ENCODE data around the gene EHD4.

The EHD4 gene

GRCh38 chr15:41881086-41881485 lies 91.3 kb downstream of the EHD4 start:
- no peak for DNase-seq (ENCODE audit: low read depth, low spot score)

- DNase-seq (ENCODE audit: low read depth, low spot score) = no peak
Observed at GRCh38 chr15:41880156-41880877, 92.0 kb downstream of the EHD4 start.

GRCh38 chr15:41879321-41879845 lies 93.0 kb downstream of the EHD4 start:
- DNase-seq (ENCODE audit: low read depth, low spot score) = no peak

- DNase-seq (ENCODE audit: low read depth, low spot score) = no peak
Observed at GRCh38 chr15:41878355-41878699, 94.0 kb downstream of the EHD4 start.

DNA sequence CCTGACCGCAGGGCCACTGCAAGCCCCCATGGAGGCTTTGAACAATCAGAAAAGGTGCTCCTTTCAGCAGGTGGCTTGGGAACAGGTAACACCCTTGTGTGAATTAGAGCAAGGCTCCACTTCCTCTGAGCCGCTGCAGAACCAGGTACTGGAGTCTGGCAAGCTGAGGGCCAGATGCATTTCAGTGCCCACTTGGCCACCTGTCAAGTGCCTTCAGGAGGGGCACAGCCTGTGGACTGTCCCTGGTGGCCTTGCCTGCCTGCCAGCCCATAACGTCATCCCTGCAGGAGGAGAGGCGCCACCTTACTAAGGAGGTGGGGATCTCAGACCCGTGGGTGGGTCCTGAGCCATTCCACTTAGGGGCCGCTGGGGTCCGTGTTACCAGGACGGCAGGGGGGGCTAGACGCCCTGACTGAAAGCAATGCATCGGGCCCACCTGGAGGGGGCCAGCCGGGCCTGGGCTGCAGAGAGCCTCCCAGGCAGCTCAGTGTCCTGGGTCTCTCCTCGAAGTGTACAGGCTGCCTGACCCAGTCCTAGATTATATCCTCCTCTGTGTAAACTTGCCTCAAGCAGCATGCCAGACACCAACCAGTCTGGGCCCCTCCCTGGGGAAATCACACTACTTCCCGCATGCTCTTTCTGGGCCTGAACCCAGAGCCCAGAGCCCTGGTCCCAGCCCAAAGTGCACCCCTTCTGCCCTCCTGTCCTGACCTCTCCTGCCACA lies 94.6 kb downstream of the EHD4 start:
- no peak for DNase-seq (ENCODE audit: low read depth, low spot score)

GRCh38 chr15:41876689-41877088 lies 95.7 kb downstream of the EHD4 start:
- DNase-seq (ENCODE audit: low read depth, low spot score) = no peak

GRCh38 chr15:41876007-41876406 lies 96.3 kb downstream of the EHD4 start:
- no peak for DNase-seq (ENCODE audit: low read depth, low spot score)

DNA sequence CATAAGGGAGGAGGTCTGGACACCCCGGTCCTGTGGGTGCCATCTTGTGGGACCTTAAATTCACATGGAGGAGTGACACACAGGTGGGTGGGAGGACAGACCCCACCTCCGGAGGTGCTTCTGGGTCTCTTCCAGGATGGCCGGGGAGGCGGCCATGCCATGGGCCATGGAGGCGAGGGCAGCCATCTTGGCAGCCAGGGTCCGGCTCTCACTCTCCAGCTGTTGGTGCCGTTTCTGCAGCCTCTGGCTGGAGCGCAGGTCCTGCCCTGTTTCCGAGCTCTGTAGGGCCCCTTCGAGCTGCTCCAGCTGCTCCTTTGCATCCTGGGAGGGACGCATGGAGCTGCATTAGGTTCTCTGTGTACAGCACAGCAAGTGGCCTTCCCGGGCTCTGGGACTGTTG lies 97.6 kb downstream of the EHD4 start:
- DNase-seq (ENCODE audit: low read depth, low spot score) = no peak

DNA sequence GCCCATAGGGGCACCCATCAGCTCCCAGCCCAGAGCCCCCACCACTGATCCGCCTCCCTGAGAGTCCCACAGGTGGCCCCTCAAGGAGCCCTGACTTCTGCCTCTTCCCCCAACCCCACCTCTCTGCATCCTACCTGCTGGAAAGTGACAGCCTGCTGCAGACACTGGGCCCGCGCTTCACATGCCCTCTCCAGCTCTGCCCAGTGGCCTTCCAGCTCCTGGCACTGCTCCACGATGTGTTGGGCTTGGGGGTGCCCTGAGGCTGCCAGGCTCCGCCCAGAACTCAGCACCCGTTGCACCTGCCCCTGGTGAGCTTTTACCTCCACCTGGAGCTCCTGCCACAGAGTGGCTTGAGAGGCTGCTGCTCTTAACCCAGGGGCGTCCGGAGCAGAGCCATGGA lies 98.6 kb downstream of the EHD4 start:
- no peak for DNase-seq (ENCODE audit: low read depth, low spot score)

GRCh38 chr15:41872166-41872747 lies 100.1 kb downstream of the EHD4 start:
- DNase-seq (ENCODE audit: low read depth, low spot score) = no peak

GRCh38 chr15:41871175-41871905 lies 101.0 kb downstream of the EHD4 start:
- DNase-seq (ENCODE audit: low read depth, low spot score) = no peak

GRCh38 chr15:41870689-41871081 lies 101.7 kb downstream of the EHD4 start:
- no peak for DNase-seq (ENCODE audit: low read depth, low spot score)

DNA sequence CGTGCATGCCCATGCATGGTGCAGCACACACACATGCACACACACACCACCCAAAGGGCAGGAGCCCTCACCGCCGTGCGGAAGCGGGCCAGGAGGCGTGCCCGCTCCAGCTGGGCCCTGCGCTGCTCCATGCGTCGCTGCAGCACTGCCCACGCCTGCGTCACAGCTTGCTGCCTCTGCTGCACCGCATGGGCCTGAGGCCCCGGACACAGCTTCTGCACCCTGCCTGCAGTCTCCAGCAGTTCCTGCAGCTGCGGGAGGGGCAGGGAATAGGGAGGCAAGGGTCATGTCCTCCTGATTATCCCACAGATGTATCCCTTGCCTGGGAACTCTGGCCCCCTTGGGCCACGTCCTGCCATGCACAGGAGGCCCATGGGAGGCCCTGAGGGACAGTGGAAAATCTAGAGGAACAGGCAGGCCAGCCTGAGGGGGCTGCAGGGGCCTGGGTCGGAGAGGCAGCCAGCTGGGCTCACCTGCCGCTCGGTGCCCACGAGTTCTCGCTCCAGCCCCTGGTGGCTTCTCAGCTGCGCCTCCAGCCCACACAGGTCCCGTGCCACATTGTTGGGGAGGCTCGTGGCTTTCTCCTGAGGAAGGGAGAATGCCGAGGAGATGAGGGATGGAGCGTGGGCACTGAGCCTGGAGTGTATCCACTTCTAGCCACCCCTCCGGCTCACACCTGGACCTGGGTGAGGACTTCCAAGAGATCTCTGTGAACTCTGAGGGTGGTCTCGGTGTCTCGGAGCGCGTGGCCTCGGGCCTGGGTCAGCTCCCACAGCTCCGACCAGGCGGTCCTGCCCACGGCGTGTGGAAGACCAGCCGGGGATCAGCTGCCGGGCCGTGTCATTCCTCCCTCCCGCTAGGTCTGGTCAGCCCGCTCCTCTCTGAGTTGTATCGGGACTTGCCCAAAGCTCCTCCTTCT lies 102.3 kb downstream of the EHD4 start:
- DNase-seq (ENCODE audit: low read depth, low spot score) = no peak

DNA sequence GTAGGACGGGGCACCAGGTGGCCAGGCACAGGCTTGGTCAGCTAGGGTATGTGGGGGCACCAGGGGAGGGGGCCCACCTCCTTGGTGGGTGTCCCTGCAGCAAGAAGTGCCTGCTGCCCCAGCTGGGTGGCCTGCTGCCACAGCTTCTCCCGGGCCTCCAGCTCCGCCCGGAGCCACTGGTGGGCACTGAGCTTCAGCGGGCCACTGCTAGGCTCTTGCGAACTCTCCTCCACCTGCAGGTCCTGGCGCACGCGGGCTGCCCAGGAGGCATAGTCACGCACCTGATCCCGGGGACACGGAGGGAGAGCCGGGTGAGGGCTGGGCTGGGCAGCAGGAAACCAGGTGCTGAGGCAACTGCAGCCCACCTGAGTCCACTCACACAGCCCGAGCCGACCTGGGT lies 104.0 kb downstream of the EHD4 start:
- DNase-seq (ENCODE audit: low read depth, low spot score) = no peak

DNA sequence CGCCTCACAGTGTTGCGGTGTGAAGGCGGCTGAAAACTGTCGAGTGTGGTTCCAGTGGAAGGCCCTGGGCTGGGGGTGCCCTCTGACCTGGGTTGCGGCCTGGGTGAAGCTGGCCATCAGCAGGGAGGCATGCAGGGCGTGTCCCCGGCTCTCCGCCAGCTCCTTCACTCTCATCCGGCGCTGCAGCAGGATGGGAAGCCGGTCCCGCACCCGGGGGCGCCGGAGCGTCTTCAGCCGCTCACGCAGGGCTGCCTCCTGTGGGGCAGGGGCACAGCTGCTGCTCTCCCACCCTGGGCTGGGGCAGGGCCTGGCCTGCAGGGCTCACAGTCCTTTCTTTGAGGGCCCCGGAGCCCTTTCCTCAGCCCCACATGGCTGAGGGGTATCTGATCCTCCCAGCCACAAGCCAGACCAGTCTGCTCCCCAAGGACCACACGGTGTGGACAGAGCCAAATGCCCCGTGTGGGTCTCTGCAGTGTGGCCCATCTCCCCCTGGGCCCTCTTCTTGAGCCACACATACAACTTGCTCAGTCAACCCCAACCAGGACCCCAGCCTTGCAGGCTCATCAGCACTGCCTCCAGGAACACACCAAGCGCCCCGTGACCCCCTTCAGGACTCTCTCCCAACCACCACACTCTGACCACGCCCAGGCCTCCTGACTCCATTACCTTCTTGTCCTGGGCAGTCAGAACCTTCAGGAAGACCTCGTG lies 105.3 kb downstream of the EHD4 start:
- no peak for DNase-seq (ENCODE audit: low read depth, low spot score)

- no peak for DNase-seq (ENCODE audit: low read depth, low spot score)
Observed at GRCh38 chr15:41866263-41866703, 106.1 kb downstream of the EHD4 start.

DNA sequence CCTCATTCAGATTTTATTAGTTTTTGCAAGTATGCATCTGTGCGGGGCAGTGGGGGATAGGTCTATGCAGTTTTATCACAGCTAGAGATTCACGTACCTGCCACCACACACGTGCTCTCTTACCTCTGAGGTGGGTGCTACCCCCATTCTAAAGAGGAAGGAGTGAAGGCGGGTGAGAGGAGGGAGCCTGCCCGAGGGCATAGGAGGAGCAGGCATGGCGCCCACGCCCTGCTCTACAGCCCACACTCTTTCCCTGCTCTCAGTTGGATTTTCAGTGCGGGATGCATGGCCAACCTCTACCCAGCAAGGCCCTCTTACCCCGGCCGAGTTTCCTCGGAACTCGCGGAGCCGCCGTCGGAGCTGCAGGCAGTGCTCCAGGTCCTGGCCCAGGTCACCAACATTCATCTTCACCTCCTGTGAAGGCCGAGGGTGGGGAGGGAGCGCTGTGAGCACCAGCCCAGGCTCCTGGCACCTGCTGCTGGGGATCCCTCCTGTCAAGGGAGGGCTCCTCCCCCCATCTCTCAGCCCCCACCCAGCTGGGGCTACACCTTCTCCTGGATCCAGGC lies 106.8 kb downstream of the EHD4 start:
- DNase-seq (ENCODE audit: low read depth, low spot score) = no peak

DNA sequence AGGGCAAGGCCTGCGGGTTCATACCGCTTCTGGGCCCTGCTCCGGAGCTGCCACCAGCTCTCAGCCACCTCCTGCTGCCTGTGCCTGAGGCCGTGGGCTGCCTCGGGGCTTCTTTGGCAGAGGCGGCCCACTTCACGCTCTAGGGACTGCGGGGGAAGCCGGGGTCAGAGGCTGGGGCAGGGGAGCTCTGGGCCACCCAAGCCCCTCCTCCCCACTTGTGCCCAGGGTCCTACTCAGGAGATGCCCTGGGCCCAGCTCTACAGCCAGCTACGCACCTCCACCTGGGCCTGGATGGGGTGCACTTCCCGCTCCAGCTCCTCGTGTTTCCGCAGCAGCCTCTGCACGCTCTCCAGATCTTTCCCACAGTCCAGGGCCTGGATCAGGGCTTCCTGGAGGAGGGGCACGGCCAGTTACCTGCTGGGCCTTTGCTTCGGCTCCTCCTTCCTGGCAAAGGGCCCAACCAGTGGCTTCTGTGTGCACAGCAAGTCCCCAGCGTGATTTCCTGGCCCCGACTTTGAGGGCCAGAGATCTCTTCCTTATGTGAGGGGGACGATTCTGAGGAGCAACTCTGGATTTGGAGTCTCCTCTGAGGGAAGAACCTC lies 109.7 kb downstream of the EHD4 start:
- no peak for DNase-seq (ENCODE audit: low read depth, low spot score)

GRCh38 chr15:41861736-41862356 lies 110.5 kb downstream of the EHD4 start:
- no peak for DNase-seq (ENCODE audit: low read depth, low spot score)
